ENCODE measurements around the gene EFCAB6. TPM values are rescaled to one million over a fixed set of nuclear protein-coding genes. Genes with fewer than 3 reads are reported as not detected.

Gene EFCAB6
- total and polyA plus RNA-seq, 8 donors, result 2.0 to 5.5 (median 3.5) TPM

GRCh38 chr22:43510281-43511070, 301.6 kb downstream of the EFCAB6 start:
- Histone ChIP-seq H3K4me1 (no peaks in the 10 kb centered on the region), H3K27me3 (peaks cover 0 to 16% of the 10 kb centered on the region in 2 donors), H3K36me3 (no peaks in the 10 kb centered on the region), H3K4me3 (no peak overlapping the region), H3K9me3 (no peaks in the 10 kb centered on the region), H3K27ac (no peak overlapping the region)
- TF ChIP-seq, protein P1, sequence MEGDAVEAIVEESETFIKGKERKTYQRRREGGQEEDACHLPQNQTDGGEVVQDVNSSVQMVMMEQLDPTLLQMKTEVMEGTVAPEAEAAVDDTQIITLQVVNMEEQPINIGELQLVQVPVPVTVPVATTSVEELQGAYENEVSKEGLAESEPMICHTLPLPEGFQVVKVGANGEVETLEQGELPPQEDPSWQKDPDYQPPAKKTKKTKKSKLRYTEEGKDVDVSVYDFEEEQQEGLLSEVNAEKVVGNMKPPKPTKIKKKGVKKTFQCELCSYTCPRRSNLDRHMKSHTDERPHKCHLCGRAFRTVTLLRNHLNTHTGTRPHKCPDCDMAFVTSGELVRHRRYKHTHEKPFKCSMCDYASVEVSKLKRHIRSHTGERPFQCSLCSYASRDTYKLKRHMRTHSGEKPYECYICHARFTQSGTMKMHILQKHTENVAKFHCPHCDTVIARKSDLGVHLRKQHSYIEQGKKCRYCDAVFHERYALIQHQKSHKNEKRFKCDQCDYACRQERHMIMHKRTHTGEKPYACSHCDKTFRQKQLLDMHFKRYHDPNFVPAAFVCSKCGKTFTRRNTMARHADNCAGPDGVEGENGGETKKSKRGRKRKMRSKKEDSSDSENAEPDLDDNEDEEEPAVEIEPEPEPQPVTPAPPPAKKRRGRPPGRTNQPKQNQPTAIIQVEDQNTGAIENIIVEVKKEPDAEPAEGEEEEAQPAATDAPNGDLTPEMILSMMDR (IDR thresholded peaks at IDR 0.05), result no peak
- DNase-seq (peak in 1 of 4 donors; percentile 49), ATAC-seq (no peak)
- intact Hi-C loops (cut with DNase I), result no loop called here

GRCh38 chr22:43509337-43509736, 302.8 kb downstream of the EFCAB6 start:
- no peak for ATAC-seq
- Histone ChIP-seq H3K36me3 (no peaks in the 10 kb centered on the region), H3K4me3 (no peak overlapping the region), H3K4me1 (no peaks in the 10 kb centered on the region), H3K9me3 (no peaks in the 10 kb centered on the region), H3K27me3 (peaks cover 0 to 11% of the 10 kb centered on the region in 2 donors), H3K27ac (no peak overlapping the region)
- DNase-seq, result no peak
- intact Hi-C loops (cut with DNase I), result no loop called here
- TF ChIP-seq, protein P1 (IDR thresholded peaks at IDR 0.05), result no peak

DNA sequence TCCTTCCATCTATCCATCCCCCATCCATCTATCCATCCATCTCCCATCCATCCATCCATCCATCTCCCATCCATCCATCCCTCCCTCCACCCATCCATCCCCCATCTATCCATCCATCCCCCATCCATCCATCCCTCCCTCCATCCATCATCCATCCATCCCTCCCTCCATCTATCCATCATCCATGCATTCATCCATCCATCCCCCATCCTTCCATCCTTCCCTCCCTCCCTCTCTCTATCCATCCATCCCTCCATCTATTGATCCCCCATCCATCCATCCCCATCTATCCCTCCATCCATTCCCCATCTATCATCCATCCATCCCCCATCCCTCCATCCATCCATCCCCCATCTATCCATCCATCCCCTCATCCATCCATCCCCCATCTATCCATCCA, 303.6 kb downstream of the EFCAB6 start:
- intact Hi-C loops (cut with DNase I), result no loop called here
- Histone ChIP-seq H3K4me3 (no peak overlapping the region), H3K36me3 (no peaks in the 10 kb centered on the region), H3K4me1 (no peaks in the 10 kb centered on the region), H3K27me3 (peaks cover 0 to 8% of the 10 kb centered on the region in 2 donors), H3K27ac (no peak overlapping the region), H3K9me3 (no peaks in the 10 kb centered on the region)
- ATAC-seq (no peak), DNase-seq (no peak)
- TF ChIP-seq, protein P1 (IDR thresholded peaks at IDR 0.05), result no peak

DNA sequence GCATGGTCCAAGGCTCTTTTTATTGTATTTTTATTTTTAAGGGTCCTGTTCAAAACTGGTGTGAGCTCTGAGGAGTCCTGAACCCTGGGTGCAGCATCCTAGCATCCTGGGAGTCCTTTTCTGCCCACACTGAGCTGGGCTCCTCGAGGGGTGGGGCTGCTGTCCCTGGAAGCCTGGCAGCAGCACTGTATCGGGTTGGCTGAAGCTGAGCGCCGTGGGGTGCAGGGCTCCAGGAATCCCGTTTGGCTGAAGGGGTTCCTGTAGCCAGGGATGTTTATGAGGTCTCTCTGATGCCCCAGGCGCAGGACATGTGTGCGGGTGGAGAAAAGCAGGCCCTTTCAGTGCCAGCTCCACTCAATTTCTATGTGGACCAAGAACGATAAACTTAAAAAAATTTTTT, 304.9 kb downstream of the EFCAB6 start:
- H3K4me3 ChIP-seq, result no peak overlapping the region
- peaks cover 0 to 15% of the 10 kb centered on the region in 2 donors for H3K27me3 ChIP-seq
- TF ChIP-seq, protein P1 (IDR thresholded peaks at IDR 0.05), result no peak
- ATAC-seq (no peak), DNase-seq (peak in 1 of 4 donors; percentile 29)
- no peak overlapping the region for H3K27ac ChIP-seq
- intact Hi-C loops (cut with DNase I), result no loop called here
- no peaks in the 10 kb centered on the region for H3K36me3 ChIP-seq
- H3K9me3 ChIP-seq, result no peaks in the 10 kb centered on the region
- no peaks in the 10 kb centered on the region for H3K4me1 ChIP-seq

- intact Hi-C loops (cut with DNase I), result no loop called here
- TF ChIP-seq, protein P1 (IDR thresholded peaks at IDR 0.05), result no peak
- no peak overlapping the region for H3K4me3 ChIP-seq
- ATAC-seq (no peak), DNase-seq (peak in 1 of 4 donors; percentile 67)
- H3K27me3 ChIP-seq, result peaks cover 0 to 19% of the 10 kb centered on the region in 2 donors
- H3K27ac ChIP-seq, result no peak overlapping the region
- no peaks in the 10 kb centered on the region for H3K36me3 ChIP-seq
- H3K9me3 ChIP-seq, result no peaks in the 10 kb centered on the region
- no peaks in the 10 kb centered on the region for H3K4me1 ChIP-seq
Measured at GRCh38 chr22:43506487-43506886, 305.6 kb downstream of the EFCAB6 start.

Measured in left lung (tissue), 10 donors.